ENCODE results near the gene ZNF784. TPM values are rescaled to one million over a fixed set of nuclear protein-coding genes. Genes with fewer than 3 reads are reported as not detected.
A peak's percentile ranks its signal among the peaks of the same experiment; 100 is the strongest.

ZNF784 gene
- total and polyA plus RNA-seq, 2 of the 13 experiments (the other 11 are each of a cell fraction or from before 2014, with no cell fraction given): 4.1 to 4.2 TPM

- 0 out of 2 replicates have a peak, but pooled peaks cover 6% of the 10 kb centered on the region for H4K20me1 ChIP-seq (ENCODE audit: insufficient read depth, low read length)
- intact Hi-C loops (cut with micrococcal nuclease; ENCODE audit: unreplicated experiment) (loop anchor here (2.0 kb wide), 1 partner anchor 18 kb away; the partner anchor contains the start of gene ZNF579), in situ Hi-C loops (cut with HindIII; ENCODE audit: extremely low pct_ligation_motif_present, low pct_unique_long_range_greater_than_20kb) (no loop called here)
- CTCF ChIA-PET (ENCODE audit: low intra/inter-chr PET ratio, low total read pairs): no interaction called here
- peaks cover 31% of the 10 kb centered on the region for H3K4me1 ChIP-seq (ENCODE audit: insufficient read depth, low read length)
- peak overlapping the region; percentile 49 for H3K4me2 ChIP-seq (ENCODE audit: low read depth, low read length)
- DNase-seq (ENCODE audit: low spot score): peak; percentile 90
- H3K36me3 ChIP-seq (replicated peaks in 1 of 2; ENCODE audit: control insufficient read depth in 1 of 2, insufficient read depth in 2 of 2, low read length in 2 of 2): peaks cover 7 to 28% of the 10 kb centered on the region in 2 experiments; a peak in 4 of 5 replicates
- no peaks in the 10 kb centered on the region; a peak in 1 of 5 replicates for H3K27me3 ChIP-seq (ENCODE audit: control insufficient read depth in 1 of 2, insufficient read depth in 2 of 2, low read length in 2 of 2)
- H3K27ac ChIP-seq (ENCODE audit: extremely low read length, insufficient read depth, low read length): peak overlapping the region; percentile 98
- 15% methylated on average over 13 of the region's 26 CpGs for WGBS (ENCODE audit: low lambda C conversion rate)
- no peak overlapping the region for H2AFZ ChIP-seq (ENCODE audit: low read length)
- peak; percentile 66 for ATAC-seq
- H3K9ac ChIP-seq (ENCODE audit: insufficient read depth, low read depth, low read length): peak overlapping the region; percentile 97
- H3K9me3 ChIP-seq (ENCODE audit: low read length): no peaks in the 10 kb centered on the region
- H3K79me2 ChIP-seq (ENCODE audit: insufficient read depth, low read length): peaks cover 2% of the 10 kb centered on the region
- BruUV-seq (replicated peaks): no TSS peak
- peak; percentile 87 for FAIRE-seq
- POLR2A ChIA-PET: interaction anchor here (0.6 to 4.9 kb wide), 31 partner anchors 9 to 481 kb away, joined by 3 to 66 read pairs (median 5); partner anchors contain the start of genes HSPBP1, ISOC2, PPP1R12C and PPP6R1
- H3K4me3 ChIP-seq (replicated peaks in 1 of 3; ENCODE audit: insufficient read depth in 1 of 3, low read depth in 2 of 3, low read length in 3 of 3): peak overlapping the region; percentile 73 to 94 (median 90)
- TF ChIP-seq ZNF567 (CRISPR knock-in tag; IDR thresholded peaks at IDR 0.05; ENCODE audit: borderline replicate concordance): no peak
- 0 out of 2 replicates have a peak, but pooled peaks have one; percentile 61 for TF ChIP-seq SNAPC4 (CRISPR knock-in tag; IDR thresholded peaks at IDR 0.05)
- TF ChIP-seq TGIF2 (CRISPR knock-in tag; IDR thresholded peaks at IDR 0.05): peak; percentile 66
- TF ChIP-seq HIVEP1 (CRISPR knock-in tag; IDR thresholded peaks at IDR 0.05): peak; percentile 42; the same call in 1 of the 2 replicates
- TF ChIP-seq, protein P1, sequence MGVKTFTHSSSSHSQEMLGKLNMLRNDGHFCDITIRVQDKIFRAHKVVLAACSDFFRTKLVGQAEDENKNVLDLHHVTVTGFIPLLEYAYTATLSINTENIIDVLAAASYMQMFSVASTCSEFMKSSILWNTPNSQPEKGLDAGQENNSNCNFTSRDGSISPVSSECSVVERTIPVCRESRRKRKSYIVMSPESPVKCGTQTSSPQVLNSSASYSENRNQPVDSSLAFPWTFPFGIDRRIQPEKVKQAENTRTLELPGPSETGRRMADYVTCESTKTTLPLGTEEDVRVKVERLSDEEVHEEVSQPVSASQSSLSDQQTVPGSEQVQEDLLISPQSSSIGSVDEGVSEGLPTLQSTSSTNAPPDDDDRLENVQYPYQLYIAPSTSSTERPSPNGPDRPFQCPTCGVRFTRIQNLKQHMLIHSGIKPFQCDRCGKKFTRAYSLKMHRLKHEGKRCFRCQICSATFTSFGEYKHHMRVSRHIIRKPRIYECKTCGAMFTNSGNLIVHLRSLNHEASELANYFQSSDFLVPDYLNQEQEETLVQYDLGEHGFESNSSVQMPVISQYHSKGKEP (CRISPR knock-in tag; IDR thresholded peaks at IDR 0.05): peak; percentile 19; the same call in 1 of the 2 replicates
- TF ChIP-seq, protein P2, sequence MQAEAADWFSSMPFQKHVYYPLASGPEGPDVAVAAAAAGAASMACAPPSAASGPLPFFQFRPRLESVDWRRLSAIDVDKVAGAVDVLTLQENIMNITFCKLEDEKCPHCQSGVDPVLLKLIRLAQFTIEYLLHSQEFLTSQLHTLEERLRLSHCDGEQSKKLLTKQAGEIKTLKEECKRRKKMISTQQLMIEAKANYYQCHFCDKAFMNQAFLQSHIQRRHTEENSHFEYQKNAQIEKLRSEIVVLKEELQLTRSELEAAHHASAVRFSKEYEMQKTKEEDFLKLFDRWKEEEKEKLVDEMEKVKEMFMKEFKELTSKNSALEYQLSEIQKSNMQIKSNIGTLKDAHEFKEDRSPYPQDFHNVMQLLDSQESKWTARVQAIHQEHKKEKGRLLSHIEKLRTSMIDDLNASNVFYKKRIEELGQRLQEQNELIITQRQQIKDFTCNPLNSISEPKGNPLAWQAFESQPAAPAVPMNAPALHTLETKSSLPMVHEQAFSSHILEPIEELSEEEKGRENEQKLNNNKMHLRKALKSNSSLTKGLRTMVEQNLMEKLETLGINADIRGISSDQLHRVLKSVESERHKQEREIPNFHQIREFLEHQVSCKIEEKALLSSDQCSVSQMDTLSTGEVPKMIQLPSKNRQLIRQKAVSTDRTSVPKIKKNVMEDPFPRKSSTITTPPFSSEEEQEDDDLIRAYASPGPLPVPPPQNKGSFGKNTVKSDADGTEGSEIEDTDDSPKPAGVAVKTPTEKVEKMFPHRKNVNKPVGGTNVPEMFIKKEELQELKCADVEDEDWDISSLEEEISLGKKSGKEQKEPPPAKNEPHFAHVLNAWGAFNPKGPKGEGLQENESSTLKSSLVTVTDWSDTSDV (CRISPR knock-in tag; IDR thresholded peaks at IDR 0.05): no peak
- TF ChIP-seq PRMT3 (CRISPR knock-in tag; IDR thresholded peaks at IDR 0.05; ENCODE audit: borderline replicate concordance, low read depth): no peak
- TF ChIP-seq IRF9 (CRISPR knock-in tag; IDR thresholded peaks at IDR 0.05; ENCODE audit: borderline replicate concordance): 0 out of 2 replicates have a peak, but pooled peaks have one; percentile 8
- TF ChIP-seq SMAD3 (CRISPR knock-in tag; IDR thresholded peaks at IDR 0.05): 0 out of 2 replicates have a peak, but pooled peaks have one; percentile 26
These were observed 25.5 kb downstream of the ZNF784 start for GRCh38 chr19:55598719-55599467.

Measured in HepG2 (cell line).